Non-pigmented ciliary epithelial cell (primary cell): ENCODE results near the gene ADAT3.

ENCODE experiments used
- DNase-seq: peaks from one replicate; pipeline ENCODE4 v3.0.0-alpha.2; 2010; ENCODE audit warnings: low read depth

Gene ADAT3

GRCh38 chr19:1905110-1905862, at the start of gene ADAT3, which contains the start of gene SCAMP4:
ADAT3 (plus strand) TSS chr19:1905399; CDS start chr19:1912048, 6,649 bp downstream.
SCAMP4 (plus strand) TSS chr19:1905399; CDS start chr19:1915020, 9,621 bp downstream.
- DNase-seq = peak; percentile 92

GRCh38 chr19:1855828-1856255, 49.4 kb upstream of the ADAT3 start:
- no peak for DNase-seq

- no peak for DNase-seq
Measured at GRCh38 chr19:1856345-1856697, 48.9 kb upstream of the ADAT3 start.

GRCh38 chr19:1856698-1857603, 48.2 kb upstream of the ADAT3 start:
- DNase-seq = peak; percentile 20

DNA sequence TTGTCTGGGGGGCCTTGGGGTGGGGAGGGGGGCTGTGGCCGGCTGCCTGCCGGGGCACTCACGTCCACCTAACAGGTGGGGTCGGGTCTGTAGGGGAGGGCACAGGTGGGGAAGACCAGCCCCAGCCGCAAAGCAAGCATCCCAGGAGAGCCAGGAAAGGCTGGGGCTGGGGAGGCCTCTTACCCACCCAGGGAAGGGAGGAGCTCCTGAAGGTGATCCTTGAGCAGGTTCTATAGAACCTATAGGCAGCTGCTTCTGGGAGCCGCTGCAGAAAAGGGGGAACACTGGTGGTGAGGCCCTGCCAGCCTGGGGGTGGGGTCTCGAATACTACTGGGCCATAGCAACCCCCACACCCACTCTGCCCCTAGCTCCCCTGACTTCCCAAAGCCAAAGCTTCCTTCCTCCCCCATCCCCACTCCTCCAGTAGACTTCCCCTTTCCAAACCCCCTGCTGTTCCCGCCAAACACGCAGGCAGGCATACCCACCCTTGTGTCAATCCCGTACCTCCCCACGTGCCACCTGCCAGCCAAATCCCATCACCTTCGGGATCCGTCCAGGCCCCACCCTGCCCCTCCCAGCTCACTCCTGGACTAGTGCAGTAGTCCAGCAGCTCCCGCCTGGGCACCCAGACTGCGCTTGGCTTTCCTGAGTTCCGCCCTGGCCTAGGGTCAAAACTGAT, 47.4 kb upstream of the ADAT3 start:
- DNase-seq = no peak

DNA sequence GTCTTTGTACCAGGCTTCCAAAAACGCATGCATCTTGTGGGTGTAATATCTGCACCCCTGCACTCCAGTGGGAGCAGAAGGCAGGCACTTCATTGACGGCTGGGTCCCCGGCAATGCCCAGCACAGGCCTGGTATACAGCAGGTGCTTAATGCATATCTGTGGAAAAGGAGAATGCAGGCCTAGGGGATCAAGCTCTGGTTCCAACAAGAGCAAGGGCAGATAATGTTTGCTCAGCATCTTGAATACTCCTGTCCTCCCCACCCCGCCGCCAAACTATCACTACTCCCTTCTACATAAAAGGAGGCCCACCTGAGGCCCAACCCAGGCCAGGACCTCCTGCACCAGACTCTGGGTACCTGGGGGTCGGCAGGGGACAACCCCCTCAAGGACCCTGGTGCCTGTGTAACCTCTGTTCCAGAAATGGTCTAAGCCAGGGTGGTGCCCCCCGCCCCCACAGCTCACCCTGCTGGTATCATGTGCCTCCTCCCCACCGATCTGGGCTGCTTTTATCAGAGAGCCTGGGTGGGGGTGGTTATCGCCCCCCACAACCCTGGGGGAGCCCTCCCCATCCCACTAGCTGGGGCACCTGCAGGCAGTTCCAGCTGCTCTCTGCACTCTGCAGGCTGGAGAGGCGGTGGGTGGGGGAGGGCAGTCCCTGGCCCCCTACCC, 46.7 kb upstream of the ADAT3 start:
- no peak for DNase-seq

GRCh38 chr19:1859331-1859781, 45.8 kb upstream of the ADAT3 start:
- DNase-seq = no peak

DNA sequence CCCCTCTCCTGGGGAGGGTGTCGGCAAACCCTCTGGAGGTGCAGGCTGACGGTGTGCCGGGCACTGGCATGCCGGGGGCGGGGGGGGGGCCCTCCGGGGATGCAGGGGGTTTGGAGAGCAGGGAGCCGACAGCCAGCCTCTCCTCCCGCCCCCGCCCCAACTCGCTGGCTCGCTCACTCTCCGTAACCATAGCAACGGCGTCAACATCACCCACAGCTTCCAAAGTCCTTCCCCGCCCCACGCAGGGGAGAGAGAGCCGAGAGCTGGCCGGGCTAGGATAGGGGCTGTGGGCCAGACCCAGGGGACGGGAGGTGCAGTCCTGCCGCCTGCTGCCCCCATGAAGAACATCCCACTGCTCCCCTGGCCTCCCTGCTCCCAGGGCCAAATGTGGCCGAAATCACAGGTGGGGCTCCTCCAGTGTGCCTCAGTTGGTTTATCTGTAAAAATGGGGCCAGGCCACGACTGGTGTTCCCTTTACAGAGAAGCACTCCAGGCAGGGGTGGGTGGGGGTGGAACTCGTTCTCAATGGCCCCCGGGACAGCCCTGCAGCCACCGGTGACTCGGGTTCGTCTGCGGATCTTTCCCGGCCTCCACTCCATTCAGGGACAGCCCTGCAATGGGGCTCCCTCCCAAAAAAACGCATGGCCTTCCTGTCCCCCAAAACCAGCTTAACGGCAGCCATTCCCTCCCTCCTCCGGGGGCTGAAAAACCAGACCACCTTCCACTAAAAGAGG, 45.0 kb upstream of the ADAT3 start:
- peak; percentile 22 for DNase-seq

DNA sequence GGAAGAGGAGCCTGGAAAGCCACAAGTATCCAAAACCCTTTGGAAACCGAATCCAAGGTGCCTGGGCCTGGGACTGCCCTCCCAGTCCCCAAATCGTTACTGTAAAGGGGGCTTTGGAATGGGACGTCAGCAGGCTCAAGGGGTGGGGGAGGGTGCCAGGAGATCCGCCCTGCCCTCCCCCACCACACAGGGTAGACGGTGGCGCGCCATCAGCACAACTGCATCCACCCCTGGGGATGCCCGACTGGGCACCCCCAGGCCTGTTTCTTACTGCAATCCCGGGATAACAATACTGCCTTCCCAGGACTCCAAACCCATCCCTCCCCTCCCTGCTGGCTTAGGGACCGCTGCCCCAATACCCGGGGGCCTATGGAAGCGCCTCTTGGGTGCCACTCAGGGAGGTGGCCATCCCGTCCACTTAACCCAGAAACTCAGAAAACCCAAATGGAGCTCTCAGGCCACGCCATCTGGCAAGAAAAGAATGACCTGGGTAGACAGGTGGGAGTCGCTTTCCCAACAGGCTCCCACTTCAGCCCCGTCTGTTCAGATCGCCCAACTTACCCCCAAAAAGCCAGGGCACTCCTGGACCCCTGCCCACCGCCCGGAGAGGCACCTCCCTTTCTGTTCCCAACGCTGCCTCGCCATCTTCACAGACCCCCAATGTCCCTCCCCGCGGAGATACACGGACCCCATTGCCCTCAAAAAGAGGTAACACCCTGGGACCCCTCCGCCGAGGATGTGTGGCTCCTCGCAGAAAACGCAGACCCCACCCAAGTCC, 44.2 kb upstream of the ADAT3 start:
- no peak for DNase-seq

DNA sequence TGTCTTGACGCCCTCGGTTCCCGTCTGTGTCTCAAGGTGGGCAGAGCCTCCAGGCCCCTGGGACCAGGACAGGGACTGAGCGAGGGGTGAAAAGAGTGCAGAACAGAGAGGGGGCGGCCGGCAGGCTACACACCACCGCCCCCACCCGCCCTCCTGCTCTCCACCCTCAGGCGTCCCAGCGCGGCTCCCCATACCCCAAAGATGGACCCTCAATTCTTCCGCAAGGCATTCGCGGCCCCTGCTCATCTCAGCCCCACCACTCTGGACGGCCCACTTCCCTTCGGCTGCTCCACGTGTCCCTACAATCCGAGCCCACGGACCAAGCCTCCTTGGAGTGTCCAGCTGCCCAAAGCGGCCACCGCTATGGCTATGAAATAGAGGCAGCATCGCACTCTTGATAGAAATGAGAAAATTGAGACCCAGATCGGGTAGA, 43.6 kb upstream of the ADAT3 start:
- DNase-seq = no peak

DNA sequence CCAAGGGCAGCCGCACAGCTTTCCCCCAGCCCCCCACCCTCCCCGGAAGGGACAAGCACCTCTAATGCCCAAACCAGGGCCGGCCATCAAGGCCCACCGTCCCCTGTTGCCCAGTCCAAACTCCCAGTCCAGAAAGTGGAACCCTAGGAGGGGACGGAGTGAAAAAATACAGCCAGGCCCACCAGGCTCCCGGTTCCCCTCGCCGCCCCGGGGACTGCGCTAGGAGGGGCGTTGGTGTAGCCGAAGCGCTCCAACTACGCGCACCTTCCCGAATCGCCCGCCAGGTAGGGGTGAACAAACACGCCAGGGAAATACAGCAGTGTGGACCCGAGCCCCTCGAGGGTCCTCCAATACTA, 43.2 kb upstream of the ADAT3 start:
- DNase-seq = no peak

GRCh38 chr19:1862424-1863327, 42.5 kb upstream of the ADAT3 start:
- no peak for DNase-seq

DNA sequence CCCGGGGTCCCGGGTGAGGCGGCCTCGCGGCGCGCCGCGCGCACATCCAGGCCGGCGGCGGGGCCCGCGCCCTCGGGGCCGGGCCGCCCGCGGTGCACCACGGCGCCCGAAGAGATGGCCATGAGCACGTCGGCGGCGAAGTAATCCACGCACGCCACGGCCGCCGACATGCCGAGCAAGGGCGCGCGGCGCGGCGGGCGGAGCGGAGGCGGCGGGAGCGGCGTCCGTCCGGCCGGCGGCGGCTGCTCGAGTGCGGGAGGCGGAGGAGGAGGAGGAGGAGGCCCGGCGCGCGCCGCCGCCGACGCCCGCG, 41.9 kb upstream of the ADAT3 start, which contains the start of gene KLF16:
TSS of gene KLF16 (minus strand) at position 252 of the 310 bp plus-strand sequence. CDS start at position 170, 82 bp downstream.
- no peak for DNase-seq

DNA sequence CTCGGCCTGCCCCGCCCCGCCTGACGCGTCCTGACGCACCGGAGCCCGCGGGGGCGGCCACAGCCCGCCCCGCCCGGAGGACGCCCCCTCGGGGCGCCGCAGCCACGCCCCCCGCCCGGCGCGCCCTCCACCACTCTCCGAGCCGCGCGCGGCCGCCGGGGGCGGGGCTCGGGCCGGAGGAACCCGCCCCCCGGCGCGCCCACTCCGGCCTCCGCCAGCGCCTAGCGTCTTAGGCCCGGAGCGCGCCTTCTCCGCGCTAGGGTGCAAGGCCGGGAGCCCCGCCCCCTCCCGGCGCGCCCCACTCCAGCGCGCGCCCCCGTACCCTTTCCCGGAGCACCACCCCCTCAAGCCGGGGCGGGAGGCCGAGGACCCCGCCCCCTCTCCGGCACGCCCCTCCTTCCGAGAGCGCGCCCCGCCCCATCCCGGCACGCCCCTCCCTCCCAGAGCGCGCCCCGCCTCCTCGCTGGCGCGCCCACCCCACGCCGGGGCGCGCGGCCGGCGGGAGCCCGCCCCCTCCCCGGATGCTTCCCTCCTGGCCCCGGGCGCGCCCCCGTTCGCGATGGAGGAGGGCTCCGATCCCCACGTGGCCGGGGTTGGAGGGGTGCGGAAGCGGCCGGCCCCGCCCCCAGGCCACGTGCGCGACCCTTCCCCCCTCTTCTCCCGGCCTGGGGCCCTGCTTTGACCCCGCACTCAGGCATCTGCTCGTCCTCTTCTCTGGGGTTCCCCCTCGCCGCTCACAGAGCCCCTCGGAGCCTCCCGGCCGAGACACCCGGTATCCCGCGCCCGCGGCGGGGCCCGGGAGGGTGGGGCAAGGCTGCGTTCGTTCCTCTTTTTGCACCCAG, 41.3 kb upstream of the ADAT3 start:
- DNase-seq = peak; percentile 51

GRCh38 chr19:1864480-1865171, 40.6 kb upstream of the ADAT3 start:
- DNase-seq = no peak

DNA sequence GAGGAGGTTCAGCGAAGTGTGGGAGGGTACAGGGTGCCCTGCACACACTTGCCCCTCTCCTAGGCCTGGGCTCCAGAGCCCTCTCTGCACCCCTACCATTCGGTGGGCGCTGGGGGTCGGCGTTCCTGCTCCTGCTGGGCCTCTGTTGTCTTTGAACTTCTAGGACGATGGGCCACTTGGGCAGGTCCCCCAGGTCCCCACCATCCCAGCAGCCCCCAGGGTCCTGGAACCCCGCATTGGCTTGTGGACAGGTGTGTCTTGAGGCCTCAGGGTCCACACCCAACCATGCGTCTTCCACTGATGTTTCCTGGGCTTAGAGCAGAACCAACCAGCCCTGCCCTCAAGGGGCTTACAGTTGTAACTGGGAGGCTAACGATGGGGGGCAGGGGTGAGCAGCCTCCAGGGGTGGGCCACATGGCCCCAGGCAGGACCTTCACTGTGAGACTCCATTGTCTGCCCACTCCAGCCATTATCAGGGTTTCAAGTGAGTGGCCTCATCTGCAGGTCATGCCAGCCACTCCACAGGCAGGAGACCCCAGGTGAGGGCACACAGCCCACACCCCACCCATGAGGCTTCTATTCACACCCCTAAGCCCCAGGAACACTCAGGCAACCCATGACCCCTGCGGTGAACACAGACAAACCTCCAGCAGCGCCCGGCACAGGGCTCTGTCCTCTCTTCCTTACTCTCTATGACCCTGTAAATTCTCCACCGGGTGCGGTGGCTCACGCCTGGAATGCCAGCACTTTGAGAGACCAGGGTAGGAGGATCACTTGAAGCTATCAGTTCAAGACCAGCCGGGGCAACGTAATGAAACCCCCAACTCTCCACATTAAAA, 39.8 kb upstream of the ADAT3 start:
- no peak for DNase-seq
